Ectodermal cell (in vitro differentiated cells): ENCODE measurements around the gene MTERF1.

Experiments used
- H3K27ac ChIP-seq: 2 replicates; pipeline ENCODE4 v1.7.0; 2013; ENCODE audit warnings: mild to moderate bottlenecking, low read depth, low read length; ENCODE audit not compliant: insufficient read depth, poor library complexity, severe bottlenecking
- H3K27me3 ChIP-seq: 2 replicates; pipeline ENCODE4 v1.7.0; 2013; ENCODE audit warnings: mild to moderate bottlenecking, low read length; ENCODE audit not compliant: insufficient read depth, control insufficient read depth, poor library complexity, severe bottlenecking
- H3K36me3 ChIP-seq: one replicate; pipeline ENCODE4 v1.7.0; 2013; ENCODE audit warnings: low read length; ENCODE audit not compliant: control insufficient read depth, insufficient read depth
- H3K4me1 ChIP-seq: one replicate; pipeline ENCODE4 v1.7.0; 2013; ENCODE audit warnings: low read length; ENCODE audit not compliant: control insufficient read depth, insufficient read depth
- H3K4me3 ChIP-seq: 2 replicates; pipeline ENCODE4 v1.7.0; 2013; ENCODE audit warnings: low read depth, low read length, control low read depth; ENCODE audit not compliant: insufficient read depth
- H3K9me3 ChIP-seq: 2 replicates; pipeline ENCODE4 v1.7.0; 2013; ENCODE audit warnings: mild to moderate bottlenecking, low read length, moderate library complexity; ENCODE audit not compliant: control insufficient read depth
- WGBS, 2 experiments: methylation state at CpG; one replicate each; pipeline ENCODE4 v1.1.7; 2013; ENCODE audit warnings: missing lambda C conversion rate in 2 of 2; 5-methylcytosine and 5-hydroxymethylcytosine counted together

The MTERF1 gene

GRCh38 chr7:91835091-91835825 lies 45.2 kb downstream of the MTERF1 start:
- WGBS, 2 experiments: 83 to 96% methylated on average over 1 to 2 of the region's 2 CpGs

DNA sequence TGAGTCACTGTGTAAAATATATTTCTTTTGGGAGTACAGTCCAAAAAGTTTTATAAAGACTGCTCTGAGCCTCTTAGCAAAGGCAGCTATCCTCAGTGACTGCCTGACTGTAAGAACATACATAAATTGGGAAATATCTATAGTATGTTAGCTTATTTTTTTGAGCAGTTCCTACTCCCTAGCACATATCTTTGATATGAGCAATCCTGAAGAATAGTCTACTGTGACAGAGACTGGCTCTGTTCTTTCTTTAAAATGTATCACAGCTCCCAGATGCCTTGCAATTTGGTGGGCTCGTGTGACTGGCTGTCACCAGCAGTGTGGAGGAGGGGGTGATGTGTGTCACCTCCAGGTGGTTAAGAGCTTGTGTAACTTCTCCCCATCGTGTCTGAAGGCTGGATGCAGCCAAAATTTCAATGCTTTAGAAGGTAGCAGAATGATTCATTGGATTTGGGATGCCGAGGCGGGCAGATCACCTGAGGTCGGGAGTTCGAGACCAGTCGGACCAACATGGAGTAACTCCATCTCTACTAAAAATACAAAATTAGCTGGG lies 47.9 kb downstream of the MTERF1 start:
- H3K27me3 ChIP-seq: no peaks in the 10 kb centered on the region

More at GRCh38 chr7:91835091-91835825, 45.2 kb downstream of the MTERF1 start:
- Histone ChIP-seq H3K36me3 (no peaks in the 10 kb centered on the region), H3K9me3 (no peaks in the 10 kb centered on the region), H3K27me3 (no peaks in the 10 kb centered on the region), H3K4me3 (no peak overlapping the region), H3K27ac (peak overlapping the region; percentile 36), H3K4me1 (peaks cover 10% of the 10 kb centered on the region)

GRCh38 chr7:91827169-91827568 lies 53.3 kb downstream of the MTERF1 start:
- Histone ChIP-seq H3K4me1 (no peaks in the 10 kb centered on the region), H3K36me3 (no peaks in the 10 kb centered on the region), H3K27ac (no peak overlapping the region), H3K9me3 (no peaks in the 10 kb centered on the region), H3K4me3 (no peak overlapping the region), H3K27me3 (no peaks in the 10 kb centered on the region)
- WGBS, 2 experiments: 96% methylated on average over 2 of the region's 2 CpGs; no CpG with 5 or more reads in 1 of the 2 experiments

More for the DNA sequence above, 47.9 kb downstream of the MTERF1 start:
- 80 to 89% methylated on average over 7 of the region's 7 CpGs for WGBS, 2 experiments
- no peak overlapping the region for H3K4me3 ChIP-seq
- H3K36me3 ChIP-seq: no peaks in the 10 kb centered on the region
- H3K4me1 ChIP-seq: peaks cover 10% of the 10 kb centered on the region
- no peaks in the 10 kb centered on the region for H3K9me3 ChIP-seq
- no peak overlapping the region for H3K27ac ChIP-seq

GRCh38 chr7:91826377-91826776 lies 54.1 kb downstream of the MTERF1 start:
- 91 to 96% methylated on average over 1 of the region's 1 CpG for WGBS, 2 experiments
- no peaks in the 10 kb centered on the region for H3K36me3 ChIP-seq
- no peaks in the 10 kb centered on the region for H3K9me3 ChIP-seq
- H3K27me3 ChIP-seq: no peaks in the 10 kb centered on the region
- H3K4me1 ChIP-seq: no peaks in the 10 kb centered on the region
- H3K4me3 ChIP-seq: no peak overlapping the region
- no peak overlapping the region for H3K27ac ChIP-seq

DNA sequence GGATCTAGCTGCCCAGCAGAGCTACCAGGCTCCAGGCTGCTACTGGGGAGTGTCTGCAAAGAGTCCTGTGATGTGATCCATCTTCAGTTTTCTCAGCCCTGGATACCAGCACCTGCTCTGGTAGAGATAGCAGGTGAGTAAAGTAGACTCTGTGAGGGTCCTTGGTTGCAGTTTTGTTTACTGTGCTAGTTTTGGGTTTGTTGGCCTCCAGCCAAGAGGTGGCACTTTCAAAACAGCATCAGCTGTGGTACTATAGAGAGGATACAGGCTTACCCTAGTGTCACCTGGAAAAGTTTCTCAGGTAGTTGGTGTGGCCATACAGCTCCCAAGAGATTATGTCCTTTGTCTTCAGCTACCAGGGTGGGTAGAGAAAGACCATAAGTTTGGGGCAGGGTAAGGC lies 56.3 kb downstream of the MTERF1 start:
- Histone ChIP-seq H3K9me3 (no peaks in the 10 kb centered on the region), H3K4me3 (no peak overlapping the region), H3K27ac (no peak overlapping the region), H3K36me3 (no peaks in the 10 kb centered on the region), H3K27me3 (no peaks in the 10 kb centered on the region), H3K4me1 (no peaks in the 10 kb centered on the region)
